ENCODE results near the gene DBH.
"Not testable (repeated sequence)": the region's sequence is repeated elsewhere in the genome, so short reads cannot be mapped to it uniquely, and the experiment has no call there.

DBH gene

GRCh38 chr9:133671371-133671770 is 35.2 kb downstream of the DBH start:
- no peak overlapping the region for H2AFZ ChIP-seq (ENCODE audit: low read depth, low read length)
- H3K4me2 ChIP-seq (ENCODE audit: low read length): no peak overlapping the region
- H3K27me3 ChIP-seq (ENCODE audit: low read depth, low read length): peaks cover 7% of the 10 kb centered on the region; the same call in 1 of the 2 replicates
- no peak overlapping the region for H3K4me3 ChIP-seq (ENCODE audit: low read length)
- H3K4me1 ChIP-seq (ENCODE audit: low read length): no peaks in the 10 kb centered on the region
- H3K9ac ChIP-seq (ENCODE audit: low read length): no peak overlapping the region
- no peaks in the 10 kb centered on the region for H3K36me3 ChIP-seq (replicated peaks; ENCODE audit: low read depth, low read length)
- no peaks in the 10 kb centered on the region for H4K20me1 ChIP-seq (ENCODE audit: insufficient read depth, low read length)
- TF ChIP-seq CTCF (IDR thresholded peaks at IDR 0.05; ENCODE audit: low read depth, low read length): no peak
- TF ChIP-seq EZH2phosphoT487 (IDR thresholded peaks at IDR 0.05; ENCODE audit: low read depth): no peak
- H3K79me2 ChIP-seq (ENCODE audit: low read length): no peaks in the 10 kb centered on the region
- H3K9me3 ChIP-seq (ENCODE audit: insufficient read depth, low read length): no peaks in the 10 kb centered on the region
- no peak overlapping the region for H3K27ac ChIP-seq (ENCODE audit: low read length)

GRCh38 chr9:133672503-133673257 is 36.5 kb downstream of the DBH start:
- Histone ChIP-seq H3K4me1 (ENCODE audit: low read length) (no peaks in the 10 kb centered on the region), H3K27me3 (ENCODE audit: low read depth, low read length) (peaks cover 8% of the 10 kb centered on the region; the same call in 1 of the 2 replicates), H3K27ac (ENCODE audit: low read length) (no peak overlapping the region), H3K9me3 (ENCODE audit: insufficient read depth, low read length) (no peaks in the 10 kb centered on the region), H3K4me3 (ENCODE audit: low read length) (no peak overlapping the region), H3K36me3 (replicated peaks; ENCODE audit: low read depth, low read length) (no peaks in the 10 kb centered on the region), H3K9ac (ENCODE audit: low read length) (no peak overlapping the region), H2AFZ (ENCODE audit: low read depth, low read length) (no peak overlapping the region), H4K20me1 (ENCODE audit: insufficient read depth, low read length) (no peaks in the 10 kb centered on the region), H3K79me2 (ENCODE audit: low read length) (no peaks in the 10 kb centered on the region), H3K4me2 (ENCODE audit: low read length) (no peak overlapping the region)
- TF ChIP-seq CTCF (IDR thresholded peaks at IDR 0.05; ENCODE audit: low read depth, low read length): no peak
- no peak for TF ChIP-seq EZH2phosphoT487 (IDR thresholded peaks at IDR 0.05; ENCODE audit: low read depth)

- Histone ChIP-seq H2AFZ (ENCODE audit: low read depth, low read length) (no peak overlapping the region), H3K27me3 (ENCODE audit: low read depth, low read length) (peaks cover 8% of the 10 kb centered on the region; the same call in 1 of the 2 replicates), H3K79me2 (ENCODE audit: low read length) (no peaks in the 10 kb centered on the region), H3K9ac (ENCODE audit: low read length) (no peak overlapping the region), H3K36me3 (replicated peaks; ENCODE audit: low read depth, low read length) (no peaks in the 10 kb centered on the region), H3K27ac (ENCODE audit: low read length) (no peak overlapping the region), H3K9me3 (ENCODE audit: insufficient read depth, low read length) (no peaks in the 10 kb centered on the region), H3K4me3 (ENCODE audit: low read length) (no peak overlapping the region), H4K20me1 (ENCODE audit: insufficient read depth, low read length) (no peaks in the 10 kb centered on the region), H3K4me2 (ENCODE audit: low read length) (no peak overlapping the region), H3K4me1 (ENCODE audit: low read length) (no peaks in the 10 kb centered on the region)
- TF ChIP-seq CTCF (IDR thresholded peaks at IDR 0.05; ENCODE audit: low read depth, low read length) (no peak), EZH2phosphoT487 (IDR thresholded peaks at IDR 0.05; ENCODE audit: low read depth) (no peak)
These were observed 37.1 kb downstream of the DBH start for GRCh38 chr9:133673258-133673655.

- Histone ChIP-seq H2AFZ (ENCODE audit: low read depth, low read length) (no peak overlapping the region), H3K9me3 (ENCODE audit: insufficient read depth, low read length) (no peaks in the 10 kb centered on the region), H3K27ac (ENCODE audit: low read length) (no peak overlapping the region), H3K79me2 (ENCODE audit: low read length) (no peaks in the 10 kb centered on the region), H3K36me3 (replicated peaks; ENCODE audit: low read depth, low read length) (no peaks in the 10 kb centered on the region), H3K4me1 (ENCODE audit: low read length) (no peaks in the 10 kb centered on the region), H4K20me1 (ENCODE audit: insufficient read depth, low read length) (no peaks in the 10 kb centered on the region), H3K27me3 (ENCODE audit: low read depth, low read length) (peaks cover 8% of the 10 kb centered on the region; the same call in 1 of the 2 replicates), H3K9ac (ENCODE audit: low read length) (no peak overlapping the region), H3K4me3 (ENCODE audit: low read length) (no peak overlapping the region), H3K4me2 (ENCODE audit: low read length) (no peak overlapping the region)
- no peak for TF ChIP-seq EZH2phosphoT487 (IDR thresholded peaks at IDR 0.05; ENCODE audit: low read depth)
- no peak for TF ChIP-seq CTCF (IDR thresholded peaks at IDR 0.05; ENCODE audit: low read depth, low read length)
These were observed 37.9 kb downstream of the DBH start for GRCh38 chr9:133674091-133674490.

- not testable (repeated sequence) for H3K36me3 ChIP-seq (replicated peaks; ENCODE audit: low read depth, low read length); H2AFZ ChIP-seq (ENCODE audit: low read depth, low read length); H3K4me3 ChIP-seq (ENCODE audit: low read length); H3K9me3 ChIP-seq (ENCODE audit: insufficient read depth, low read length); H4K20me1 ChIP-seq (ENCODE audit: insufficient read depth, low read length); H3K27me3 ChIP-seq (ENCODE audit: low read depth, low read length); H3K4me2 ChIP-seq (ENCODE audit: low read length); H3K27ac ChIP-seq (ENCODE audit: low read length); H3K9ac ChIP-seq (ENCODE audit: low read length); H3K79me2 ChIP-seq (ENCODE audit: low read length); H3K4me1 ChIP-seq (ENCODE audit: low read length)
These were observed 39.6 kb downstream of the DBH start for GRCh38 chr9:133675796-133676195.
